HuH-7.5 (cell line): ENCODE results near the gene SMARCD2.
"Not testable (repeated sequence)": the region's sequence is repeated elsewhere in the genome, so short reads cannot be mapped to it uniquely, and the experiment has no call there.

Experiments
- DNase-seq: peaks from one replicate; pipeline ENCODE4 v3.0.0; 2011; ENCODE audit warnings: low spot score

The SMARCD2 gene

DNA sequence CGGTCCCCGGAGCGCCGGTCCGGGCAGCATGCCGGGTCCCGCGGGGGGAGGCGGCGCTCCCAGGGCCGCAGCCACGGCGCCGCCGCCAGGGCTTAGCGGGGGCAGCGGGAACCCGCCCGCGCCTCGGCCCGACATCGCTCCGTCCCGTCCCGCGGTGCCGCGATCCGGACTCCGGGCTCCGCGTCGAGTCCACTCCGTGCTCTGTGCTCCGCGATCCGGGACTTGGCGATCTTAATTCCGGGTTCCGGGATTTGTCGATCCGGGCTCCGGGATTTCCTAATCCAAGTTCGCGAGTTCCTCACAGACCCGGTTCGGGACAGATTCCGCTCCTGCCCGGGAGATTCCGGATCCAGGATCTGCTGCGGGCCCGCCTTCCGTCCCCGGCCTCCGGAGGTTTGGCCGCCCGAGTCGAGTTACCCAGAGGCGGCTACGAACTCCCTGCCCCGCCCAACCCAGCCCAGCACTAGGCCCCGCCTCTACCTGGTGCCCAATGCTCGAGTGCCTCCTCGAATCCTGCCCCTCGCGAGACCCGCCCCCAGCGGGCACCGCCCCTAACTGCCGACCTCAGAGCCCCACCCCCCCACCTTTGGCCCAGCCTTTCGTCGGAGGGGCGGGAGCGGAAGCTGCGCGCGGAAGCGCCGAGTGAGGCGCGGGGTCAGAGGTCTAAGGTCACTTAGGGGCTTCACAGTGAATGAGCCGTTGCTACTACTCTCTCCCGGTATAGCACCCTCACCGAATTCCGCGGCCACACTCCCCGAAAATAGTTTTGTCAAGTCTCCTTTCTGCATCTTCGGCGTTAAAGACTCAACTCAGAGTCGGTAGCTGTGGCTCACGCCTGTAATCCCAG, at the start of gene SMARCD2:
Gene SMARCD2, minus strand, starts transcription at position 146 of the 847 bp plus-strand sequence. Its CDS starts 11 bp downstream, at position 135.
- peak; percentile 94 for DNase-seq

DNA sequence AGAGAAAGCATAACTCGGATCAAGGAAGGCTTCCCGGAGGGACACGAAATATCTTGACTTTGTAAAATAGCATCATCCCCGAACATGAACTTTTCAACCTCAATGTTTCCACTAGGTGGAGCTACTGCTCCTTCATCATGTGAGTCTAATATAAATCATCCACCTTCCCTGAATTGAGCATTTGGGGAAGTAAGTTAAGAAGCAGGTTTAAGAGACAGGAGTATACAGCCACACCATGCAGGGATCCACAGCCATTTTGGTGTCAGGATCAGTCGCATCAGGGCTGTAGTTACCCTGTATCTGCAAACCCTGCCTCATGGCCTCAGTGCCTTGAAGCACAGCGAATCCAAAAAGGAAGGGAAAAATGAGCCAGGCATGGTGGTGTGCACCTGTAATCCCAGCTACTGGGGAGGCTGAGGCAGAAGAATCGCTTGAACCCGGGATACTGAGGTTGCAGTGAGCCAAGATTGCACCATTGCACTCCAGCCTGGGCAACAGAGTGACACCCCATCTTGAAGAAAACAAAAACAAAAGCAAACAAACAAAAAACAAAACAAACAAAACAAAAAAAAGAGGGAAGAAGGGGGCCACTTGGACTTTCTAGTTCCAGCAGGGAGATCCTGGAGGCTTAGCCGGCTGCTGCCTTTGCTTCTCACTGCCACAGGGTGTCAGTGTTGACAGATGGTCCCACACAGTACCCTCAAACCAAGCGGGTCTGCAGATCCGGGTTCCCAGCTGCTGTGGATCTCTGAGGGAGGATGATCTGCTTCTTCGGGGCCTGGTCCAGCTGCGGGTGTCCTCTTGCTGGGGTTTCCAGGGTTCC, 46.8 kb upstream of the SMARCD2 start:
- DNase-seq = not testable (repeated sequence)

DNA sequence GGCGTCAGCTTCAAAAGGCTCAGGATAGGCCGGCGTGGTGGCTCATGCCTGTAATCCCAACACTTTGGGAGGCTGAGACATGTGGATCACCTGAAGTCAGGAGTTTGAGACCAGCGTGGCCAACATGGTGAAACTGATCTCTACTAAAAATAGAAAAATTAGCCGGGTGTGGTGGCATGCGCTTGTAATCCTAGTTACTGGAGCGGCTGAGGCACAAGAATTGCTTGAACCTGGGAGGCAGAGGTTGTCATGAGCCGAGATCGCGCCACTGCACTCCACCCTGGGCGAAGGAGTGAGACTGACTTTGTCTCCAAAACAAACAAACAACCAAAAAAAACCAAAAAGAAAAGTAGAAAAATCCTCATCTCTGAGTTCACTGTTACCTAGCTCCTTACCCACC, 42.6 kb upstream of the SMARCD2 start:
- not testable (repeated sequence) for DNase-seq

DNA sequence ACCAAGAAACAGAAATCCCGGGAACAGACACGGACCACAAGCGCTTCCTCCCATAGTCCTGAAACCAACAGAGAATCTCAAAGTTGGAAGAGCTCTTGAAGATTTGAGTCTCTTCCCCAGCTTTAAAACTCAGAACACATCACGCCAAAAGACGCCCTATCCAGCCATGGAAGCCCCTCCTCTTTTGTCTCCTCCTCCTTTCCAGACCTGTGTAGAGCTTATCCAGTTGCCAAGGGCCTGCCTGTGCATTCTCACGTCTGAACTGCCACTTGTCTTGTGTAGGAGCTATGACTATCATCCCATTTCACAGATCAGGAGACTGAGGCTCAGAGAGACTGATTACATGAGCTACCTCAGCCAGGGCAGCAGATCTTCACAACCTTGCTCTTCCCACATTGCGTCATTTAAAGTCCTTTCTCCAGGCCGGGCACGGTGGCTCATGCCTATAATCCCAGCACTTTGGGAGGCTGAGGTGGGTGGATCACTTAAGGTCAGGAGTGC, 40.2 kb upstream of the SMARCD2 start:
- not testable (repeated sequence) for DNase-seq

DNA sequence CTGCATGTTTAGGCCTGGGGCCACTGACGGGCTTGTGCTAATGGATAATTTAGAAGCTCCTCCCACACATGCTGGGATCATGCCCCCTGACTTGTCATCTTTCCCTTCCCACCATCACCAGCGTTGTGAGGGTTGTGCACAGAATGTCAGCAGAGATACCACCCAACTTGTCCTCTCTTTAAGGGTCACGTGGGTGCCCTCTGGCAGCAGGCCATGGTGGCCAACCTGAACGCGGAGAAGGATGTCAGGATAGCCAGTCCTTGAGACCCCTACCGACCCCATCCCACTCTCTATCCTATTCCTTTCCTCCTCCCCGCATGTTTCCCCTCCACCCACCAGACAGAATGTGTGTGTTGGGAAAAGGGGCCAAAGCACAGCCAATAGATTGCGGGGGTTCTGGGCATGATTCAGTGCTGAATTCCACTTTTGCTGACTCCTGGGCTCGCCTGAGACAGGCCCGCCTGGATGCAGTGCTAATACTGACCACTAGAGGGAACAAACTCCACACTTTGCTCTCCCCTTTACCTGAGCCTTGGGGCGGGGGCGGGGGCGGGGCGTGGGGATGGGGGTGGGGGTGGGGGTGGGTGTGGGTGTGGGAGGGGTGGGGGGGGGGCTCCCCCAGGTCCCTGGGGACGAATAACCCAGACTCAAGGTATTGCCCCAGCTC, 39.6 kb upstream of the SMARCD2 start, which contains the start of gene GH2:
Gene GH2, minus strand, starts transcription at position 10 of the 667 bp plus-strand sequence. CDS start 143 bp downstream, outside the sequence.
- DNase-seq = peak; percentile 73

DNA sequence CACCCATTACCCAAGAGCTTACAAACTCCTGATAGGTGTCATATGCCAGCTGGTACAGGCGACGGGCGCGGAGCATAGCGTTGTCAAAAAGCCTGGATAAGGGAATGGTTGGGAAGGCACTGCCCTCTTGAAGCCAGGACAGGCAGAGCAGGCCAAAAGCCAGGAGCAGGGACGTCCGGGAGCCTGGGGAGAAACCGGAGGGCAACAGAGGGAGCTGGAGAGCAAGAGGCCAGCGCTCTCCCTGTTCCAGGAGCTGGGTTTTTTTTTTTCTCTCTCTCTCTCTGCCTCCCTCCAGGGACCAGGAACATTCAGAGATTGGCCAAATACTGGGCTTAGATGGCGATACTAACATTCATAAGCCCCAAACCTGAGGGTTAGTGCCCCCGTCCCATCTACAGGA, 38.9 kb upstream of the SMARCD2 start:
- peak; percentile 54 for DNase-seq

DNA sequence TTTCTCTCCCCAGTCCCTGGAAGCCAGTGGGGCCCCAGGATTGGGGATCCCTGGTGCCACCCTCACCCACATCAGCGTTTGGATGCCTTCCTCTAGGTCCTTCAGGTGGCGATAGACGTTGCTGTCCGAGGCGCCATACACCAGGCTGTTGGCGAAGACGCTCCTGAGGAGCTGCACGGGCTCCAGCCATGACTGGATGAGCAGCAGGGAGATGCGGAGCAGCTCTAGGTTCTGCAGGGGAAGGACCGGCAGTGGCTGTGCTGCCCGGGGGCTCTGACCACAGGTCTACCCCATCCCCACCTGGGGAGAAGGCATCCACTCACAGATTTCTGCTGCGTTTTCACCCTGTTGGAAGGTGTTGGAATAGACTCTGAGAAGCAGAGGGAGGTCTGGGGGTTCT, 38.2 kb upstream of the SMARCD2 start:
- DNase-seq = no peak

DNA sequence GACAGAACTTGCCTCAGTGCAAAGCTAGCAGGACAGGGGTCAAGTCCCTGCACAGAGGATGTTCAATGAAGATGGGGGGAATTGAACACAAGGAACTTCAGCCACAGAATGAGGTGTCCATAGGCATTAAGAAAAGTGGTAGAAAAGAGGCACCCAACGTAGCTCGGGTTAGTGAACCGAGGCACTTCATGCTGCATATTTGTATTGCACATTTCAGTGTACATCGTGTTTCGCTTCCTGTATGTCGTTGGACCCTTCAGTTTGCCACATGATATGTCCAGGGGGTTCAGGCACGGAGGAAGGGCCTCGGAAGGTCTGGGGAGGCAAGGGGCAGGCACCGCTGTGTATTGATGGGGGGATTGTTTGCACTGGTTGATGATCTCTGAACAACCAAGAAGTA, 35.9 kb upstream of the SMARCD2 start:
- not testable (repeated sequence) for DNase-seq

DNA sequence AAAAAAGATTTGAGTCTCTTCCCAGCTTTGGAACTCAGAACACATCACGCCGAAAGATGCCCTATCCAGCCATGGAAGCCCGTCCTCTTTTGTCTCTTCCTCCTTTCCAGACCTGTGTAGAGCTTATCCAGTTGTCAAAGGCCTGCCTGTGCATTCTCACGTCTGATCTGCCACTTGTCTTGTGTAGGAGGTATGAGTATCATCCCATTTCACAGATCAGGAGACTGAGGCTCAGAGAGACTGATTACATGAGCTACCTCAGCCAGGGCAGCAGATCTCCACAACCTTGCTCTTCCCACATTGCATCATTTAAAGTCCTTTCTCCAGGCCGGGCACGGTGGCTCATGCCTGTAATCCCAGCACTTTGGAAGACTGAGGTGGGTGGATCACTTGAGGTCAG, 32.2 kb upstream of the SMARCD2 start:
- not testable (repeated sequence) for DNase-seq

DNA sequence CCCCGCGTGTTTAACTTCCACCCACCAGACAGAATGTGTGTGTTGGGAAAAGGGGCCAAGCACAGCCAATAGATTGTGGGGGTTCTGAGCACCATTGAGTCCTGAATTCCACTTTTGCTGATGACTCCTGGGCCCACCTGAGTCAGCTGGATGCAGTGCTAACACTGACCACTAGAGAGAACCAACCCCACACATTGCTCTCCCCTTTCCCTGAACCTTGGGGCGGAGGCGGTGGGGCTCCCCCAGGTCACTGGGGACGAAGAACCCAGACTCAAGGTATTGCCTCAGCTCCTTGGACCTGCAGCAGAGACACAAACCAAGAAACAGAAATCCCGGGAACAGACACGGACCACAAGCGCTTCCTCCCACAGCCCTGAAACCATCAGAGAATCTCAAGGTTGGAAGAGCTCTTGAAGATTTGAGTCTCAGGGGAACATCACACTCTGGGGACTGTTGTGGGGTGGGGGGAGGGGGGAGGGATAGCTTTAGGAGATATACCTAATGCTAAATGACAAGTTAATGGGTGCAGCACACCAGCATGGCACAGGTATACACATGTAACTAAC, 31.7 kb upstream of the SMARCD2 start:
- DNase-seq = not testable (repeated sequence)

DNA sequence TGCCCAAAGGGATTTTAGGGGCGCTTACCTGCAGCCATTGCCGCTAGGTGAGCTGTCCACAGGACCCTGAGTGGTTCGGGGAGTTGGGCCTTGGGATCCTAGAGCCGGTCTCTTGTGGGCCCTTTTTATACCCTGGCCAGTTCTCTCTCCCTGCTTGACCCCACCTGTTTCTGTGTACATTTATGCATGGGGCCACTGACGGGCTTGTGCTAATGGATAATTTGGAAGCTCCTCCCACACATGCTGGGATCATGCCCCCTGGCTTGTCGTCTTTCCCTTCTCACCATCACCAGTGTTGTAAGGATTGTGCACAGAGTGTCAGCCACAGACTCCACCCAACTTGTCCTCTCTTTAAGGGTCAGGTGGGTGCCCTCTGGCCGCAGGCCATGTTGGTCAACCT, 31.1 kb upstream of the SMARCD2 start, which contains the start of gene CSH2:
Gene CSH2, minus strand, starts transcription at position 101 of the 400 bp plus-strand sequence. Its CDS starts 63 bp downstream, at position 38.
- not testable (repeated sequence) for DNase-seq

DNA sequence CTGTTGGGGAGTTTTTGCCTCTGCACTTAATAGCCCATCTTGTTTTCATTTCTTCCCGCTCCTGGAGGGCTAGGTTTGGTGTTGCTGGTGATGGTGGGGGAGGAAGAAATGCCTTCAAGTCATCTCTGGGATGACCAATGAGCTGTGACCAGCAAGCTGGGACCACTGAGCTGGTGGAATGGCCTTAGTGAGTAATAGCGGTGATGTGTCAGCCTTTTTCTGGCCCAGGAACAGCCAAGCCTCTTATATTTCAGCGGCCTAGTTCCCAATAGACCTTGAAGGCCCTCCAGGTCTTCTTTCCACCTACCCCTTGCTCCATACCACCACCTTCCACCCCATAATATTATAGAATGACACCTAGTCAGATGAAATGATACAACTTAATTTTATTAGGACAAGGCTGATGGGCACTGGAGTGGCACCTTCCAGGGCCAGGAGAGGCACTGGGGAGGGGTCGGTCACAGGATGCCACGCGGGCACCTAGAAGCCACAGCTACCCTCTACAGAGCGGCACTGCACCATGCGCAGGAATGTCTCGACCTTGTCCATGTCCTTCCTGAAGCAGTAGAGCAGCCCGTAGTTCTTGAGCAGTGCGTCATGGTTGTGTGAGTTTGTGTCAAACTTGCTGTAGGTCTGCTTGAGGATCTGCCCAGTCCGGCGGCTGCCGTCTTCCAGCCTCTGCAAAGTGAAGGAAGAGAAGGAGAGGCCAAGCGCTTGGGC, 29.3 kb upstream of the SMARCD2 start:
- not testable (repeated sequence) for DNase-seq

DNA sequence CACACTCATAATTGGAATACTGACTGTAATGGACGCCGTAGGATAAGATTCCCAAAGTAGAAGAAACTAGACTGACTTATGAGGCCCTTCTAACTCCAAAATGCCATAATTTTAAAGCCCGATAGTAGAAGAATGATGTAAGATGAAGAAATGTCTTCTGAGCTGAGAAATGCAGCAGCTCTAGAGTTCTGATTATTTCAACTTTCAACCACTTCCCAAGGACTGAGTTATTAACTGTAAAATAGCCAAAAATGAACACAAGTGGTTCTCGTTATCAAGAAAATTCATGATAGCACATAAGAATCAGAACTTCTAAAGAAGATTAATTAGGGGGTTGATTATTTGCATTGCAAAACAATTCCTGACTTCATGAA, 27.8 kb upstream of the SMARCD2 start:
- not testable (repeated sequence) for DNase-seq

DNA sequence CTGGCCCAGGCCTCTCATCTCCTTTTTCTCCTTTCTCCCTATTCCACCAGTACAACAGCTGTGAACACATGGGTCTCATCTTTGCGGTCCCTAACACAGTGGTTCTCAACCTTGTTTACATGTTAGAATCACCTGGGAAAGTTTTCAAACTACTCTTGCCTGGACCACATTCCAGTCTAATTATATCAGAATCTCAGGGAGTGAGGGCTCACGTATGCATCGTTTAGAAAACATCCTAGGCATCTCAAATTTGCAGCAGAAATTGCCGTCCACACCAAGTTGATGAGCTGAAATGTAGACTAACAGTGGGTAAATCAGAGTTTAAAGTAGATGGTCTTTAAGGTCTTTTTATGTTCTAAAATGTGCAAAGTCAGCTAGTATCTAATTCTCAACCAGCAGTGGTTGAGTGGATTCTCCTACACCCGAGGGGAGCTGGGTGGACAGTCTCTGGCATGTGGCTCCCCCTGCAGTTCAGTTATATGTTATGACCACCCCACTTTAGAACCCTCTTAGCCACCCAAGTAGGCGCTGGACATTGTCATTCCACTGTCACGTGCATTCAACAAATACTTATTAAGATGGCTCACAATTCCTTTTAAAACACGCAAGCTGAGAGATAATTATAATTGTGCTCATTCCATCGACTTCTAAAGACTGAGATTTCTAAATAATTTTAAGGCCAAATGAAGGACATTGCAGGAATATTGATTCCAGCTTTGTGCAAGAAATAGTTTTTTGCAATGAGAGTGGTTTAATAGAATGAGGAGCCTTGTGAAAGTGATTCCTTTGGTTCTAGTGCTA, 27.2 kb upstream of the SMARCD2 start:
- not testable (repeated sequence) for DNase-seq

DNA sequence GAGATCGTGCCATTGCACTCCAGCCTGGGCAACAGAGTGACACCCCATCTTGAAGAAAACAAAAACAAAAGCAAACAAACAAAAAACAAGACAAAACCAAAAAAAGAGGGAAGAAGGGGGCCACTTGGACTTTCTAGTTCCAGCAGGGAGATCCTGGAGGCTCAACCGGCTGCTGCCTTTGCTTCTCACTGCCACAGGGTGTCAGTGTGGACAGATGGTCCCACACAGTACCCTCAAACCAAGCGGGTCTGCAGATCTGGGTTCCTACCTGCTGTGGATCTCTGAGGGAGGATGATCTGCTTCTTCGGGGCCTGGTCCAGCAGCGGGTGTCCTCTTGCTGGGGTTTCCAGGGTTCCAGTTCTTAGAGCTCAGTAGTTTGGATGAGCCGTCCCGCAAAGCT, 24.1 kb upstream of the SMARCD2 start:
- not testable (repeated sequence) for DNase-seq

DNA sequence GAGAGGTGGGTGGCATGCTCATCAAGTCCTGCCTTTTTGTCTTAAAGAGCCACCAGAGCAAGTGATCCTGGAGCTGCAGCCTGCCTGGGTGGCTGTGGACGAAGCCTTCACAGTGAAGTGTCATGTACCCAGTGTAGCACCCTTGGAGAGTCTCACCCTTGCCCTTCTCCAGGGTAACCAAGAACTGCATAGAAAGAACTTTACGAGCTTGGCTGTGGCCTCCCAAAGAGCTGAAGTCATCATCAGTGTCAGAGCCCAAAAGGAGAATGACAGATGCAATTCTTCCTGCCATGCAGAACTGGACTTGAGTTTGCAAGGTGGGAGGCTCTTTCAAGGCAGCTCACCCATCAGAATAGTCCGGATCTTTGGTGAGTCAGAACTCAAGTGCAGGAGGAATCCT, 16.8 kb upstream of the SMARCD2 start:
- no peak for DNase-seq

DNA sequence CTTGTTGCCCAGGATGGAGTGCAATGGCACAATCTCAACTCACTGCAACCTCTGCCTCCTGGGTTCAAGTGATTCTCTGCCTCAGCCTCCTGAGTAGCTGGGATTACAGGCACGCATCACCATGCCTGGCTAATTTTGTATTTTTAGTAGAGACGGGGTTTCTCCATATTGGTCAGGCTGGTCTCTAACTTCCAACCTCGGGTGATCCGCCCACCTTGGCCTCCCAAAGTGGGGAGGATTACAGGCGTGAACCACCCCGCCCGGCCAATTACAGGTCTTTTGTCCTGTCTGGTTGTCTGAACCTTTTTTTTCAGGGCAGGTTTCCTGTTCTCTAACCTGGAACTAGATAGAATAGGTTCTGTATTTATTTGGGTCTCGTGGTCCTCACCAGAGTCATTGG, 13.9 kb upstream of the SMARCD2 start:
- DNase-seq = not testable (repeated sequence)

DNA sequence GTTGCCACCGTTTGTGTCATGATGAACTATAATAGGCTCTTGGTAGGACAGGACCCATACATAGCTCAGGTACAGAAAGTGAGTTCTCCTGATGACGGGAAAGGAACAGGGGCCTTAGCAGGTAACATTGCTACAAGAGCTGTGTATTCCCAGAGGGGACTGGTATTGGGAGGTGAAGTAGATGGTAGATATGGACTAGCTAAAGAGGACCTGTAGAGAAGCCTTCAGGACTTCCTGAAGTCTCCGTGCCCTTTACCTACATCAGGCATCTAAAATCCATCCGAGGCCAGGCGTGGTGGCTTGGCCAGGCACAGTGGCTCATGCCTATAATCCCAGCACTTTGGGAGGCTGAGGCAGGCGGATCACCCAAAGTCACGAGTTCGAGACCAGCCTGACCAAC, 12.7 kb upstream of the SMARCD2 start:
- no peak for DNase-seq

DNA sequence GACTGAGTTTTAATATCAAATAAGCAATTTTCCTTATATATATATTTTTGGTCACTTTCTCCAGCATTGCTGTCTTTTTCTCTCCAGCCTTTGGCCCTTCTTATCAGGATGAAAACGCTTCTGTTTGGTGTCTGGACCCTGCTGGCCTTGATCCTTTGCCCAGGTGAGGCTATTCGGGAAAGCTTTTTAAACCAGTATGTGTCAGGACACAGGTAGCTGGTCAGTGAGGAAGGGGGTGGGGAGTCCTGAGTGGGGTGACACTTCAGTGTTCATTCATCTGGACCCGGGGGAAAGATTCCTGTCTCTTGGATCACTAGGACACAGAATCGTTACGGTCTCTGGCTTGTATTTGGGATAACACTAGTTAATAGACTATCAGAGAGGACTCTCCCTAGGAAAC, 12.2 kb upstream of the SMARCD2 start:
- DNase-seq = no peak

DNA sequence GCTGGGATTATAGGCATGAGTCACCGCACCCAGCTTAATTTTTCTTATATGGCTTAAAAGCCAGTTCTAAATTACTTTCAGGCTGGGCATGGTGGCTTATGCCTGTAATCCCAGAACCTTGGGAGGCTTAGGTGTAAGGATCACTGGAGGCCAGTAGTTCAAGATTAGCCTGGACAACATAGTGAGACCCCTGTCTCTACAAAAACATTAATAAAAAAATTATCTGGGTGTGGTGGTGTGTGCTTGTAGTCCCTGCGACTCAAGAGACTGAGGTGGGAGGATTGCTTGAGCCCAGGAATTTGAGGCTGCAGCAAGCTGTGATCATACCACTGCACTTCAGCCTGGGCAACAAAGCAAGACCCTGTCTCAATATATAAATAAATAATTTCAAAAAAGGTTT, 10.8 kb upstream of the SMARCD2 start:
- DNase-seq = no peak
